ENCODE data around the gene PDIA6. TPM values are rescaled to one million over a fixed set of nuclear protein-coding genes. Genes with fewer than 3 reads are reported as not detected.

PDIA6 gene
- total and polyA plus RNA-seq, 2 donors (not counting 1 experiment from before 2014, with no cell fraction given): 23.8 to 53.8 TPM

DNA sequence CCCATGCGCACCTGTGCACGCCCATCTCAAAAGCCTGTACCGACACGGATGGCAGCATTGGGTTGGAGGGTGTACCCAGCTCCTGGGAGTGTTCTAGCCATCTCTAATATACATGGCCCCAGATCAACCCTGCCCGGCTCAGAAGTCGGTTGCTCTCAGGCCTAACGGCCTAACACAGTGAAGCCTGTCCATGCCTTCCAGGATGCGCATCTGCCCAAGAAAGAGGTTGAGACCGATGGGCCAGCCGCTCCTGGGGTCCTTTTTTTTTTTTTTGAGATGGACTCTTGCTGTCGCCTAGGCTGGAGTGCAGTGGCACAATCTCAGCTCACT is 32.1 kb downstream of the PDIA6 start:
- H3K9me3 ChIP-seq (ENCODE audit: control extremely low read depth in 1 of 3, control insufficient read depth in 2 of 3, insufficient read depth in 1 of 3, low read length in 2 of 3): no peaks in the 10 kb centered on the region
- no peak overlapping the region for H2AFZ ChIP-seq (ENCODE audit: insufficient read depth, low read depth, low read length, poor library complexity, severe bottlenecking)
- DNase-seq (no peak), ATAC-seq (ENCODE audit: low read depth) (no peak)
- Mint-ChIP-seq H3K9me3 (ENCODE audit: insufficient read depth) (no peaks in the 10 kb centered on the region), H3K4me3 (no peak overlapping the region), H3K27me3 (no peaks in the 10 kb centered on the region), H3K27ac (no peak overlapping the region), H3K4me1 (no peaks in the 10 kb centered on the region)
- H3K4me3 ChIP-seq (ENCODE audit: control extremely low read depth in 1 of 5, extremely low read depth in 1 of 5, insufficient read depth in 1 of 5, low read depth in 2 of 5, low read length in 4 of 5): no peak overlapping the region
- no peaks in the 10 kb centered on the region for H4K20me1 ChIP-seq (ENCODE audit: control insufficient read depth, insufficient read depth, low read length, poor library complexity, severe bottlenecking)
- H3K27me3 ChIP-seq (replicated peaks in 1 of 4; ENCODE audit: control extremely low read depth in 1 of 4, control insufficient read depth in 3 of 4, insufficient read depth in 4 of 4, low read length in 3 of 4): no peaks in the 10 kb centered on the region
- POLR2A ChIA-PET: no interaction called here
- intact Hi-C loops (cut with micrococcal nuclease): no loop called here
- H3K9ac ChIP-seq (ENCODE audit: low read length): no peak overlapping the region
- no peak for TF ChIP-seq CTCF (IDR thresholded peaks at IDR 0.05)
- TF ChIP-seq EZH2 (IDR thresholded peaks at IDR 0.05; ENCODE audit: borderline replicate concordance, insufficient read depth, low read depth, low read length, poor library complexity, severe bottlenecking): no peak
- H3K79me2 ChIP-seq (ENCODE audit: control insufficient read depth, insufficient read depth, low read length): no peaks in the 10 kb centered on the region
- peaks cover 15 to 64% of the 10 kb centered on the region in 2 experiments for H3K36me3 ChIP-seq (replicated peaks in 1 of 2; ENCODE audit: control extremely low read depth in 1 of 2, control insufficient read depth in 1 of 2, extremely low read depth in 1 of 2, insufficient read depth in 2 of 2, low read length in 1 of 2)
- CTCF ChIA-PET: no interaction called here
- H3K27ac ChIP-seq (ENCODE audit: low read length in 2 of 2): no peak overlapping the region
- 99% methylated on average over 11 of the region's 11 CpGs for WGBS (ENCODE audit: insufficient coverage)
- no peaks in the 10 kb centered on the region for H3K4me1 ChIP-seq (ENCODE audit: control insufficient read depth in 2 of 2, insufficient read depth in 2 of 2, low read length in 2 of 2)
- H3K4me2 ChIP-seq (replicated peaks; ENCODE audit: low read depth, low read length, poor library complexity, severe bottlenecking): no peak overlapping the region

DNA sequence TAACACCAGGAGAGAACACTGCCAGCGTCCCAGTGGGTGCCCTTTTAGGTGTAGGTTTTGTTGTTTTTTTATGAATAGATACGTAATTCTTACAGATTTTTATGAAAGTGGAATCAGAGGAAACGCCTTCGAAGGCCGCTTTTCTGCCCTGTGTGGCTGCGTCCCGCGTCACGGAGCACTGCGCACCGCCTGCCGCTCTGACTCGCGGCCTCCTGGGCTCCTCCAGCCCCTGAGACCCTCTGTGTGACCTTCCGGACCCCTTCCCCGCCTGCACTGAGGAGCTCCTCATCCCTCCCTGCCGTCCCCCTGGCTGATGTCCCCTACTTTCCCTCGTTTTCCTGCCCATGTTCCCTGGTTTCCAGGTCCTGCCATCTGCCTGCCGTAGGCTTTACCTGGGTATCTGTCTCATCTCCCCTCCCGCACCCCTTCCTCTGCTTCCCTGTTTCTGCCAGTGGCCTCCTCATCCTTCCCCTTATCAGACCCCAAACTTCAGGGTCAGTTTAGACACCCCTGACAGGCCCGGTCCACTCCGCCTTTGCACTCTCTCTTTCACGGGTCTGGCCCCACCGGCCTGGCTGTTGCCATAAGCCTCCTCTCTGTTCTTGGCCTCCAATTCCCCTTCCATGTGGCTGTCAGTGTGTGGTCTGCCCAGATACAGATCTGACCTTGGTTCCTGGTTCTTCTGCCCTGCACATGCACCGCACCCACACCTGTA is 32.7 kb downstream of the PDIA6 start:
- Histone ChIP-seq H3K27me3 (replicated peaks in 1 of 4; ENCODE audit: control extremely low read depth in 1 of 4, control insufficient read depth in 3 of 4, insufficient read depth in 4 of 4, low read length in 3 of 4) (no peaks in the 10 kb centered on the region), H3K4me2 (replicated peaks; ENCODE audit: low read depth, low read length, poor library complexity, severe bottlenecking) (no peak overlapping the region), H3K9me3 (ENCODE audit: control extremely low read depth in 1 of 3, control insufficient read depth in 2 of 3, insufficient read depth in 1 of 3, low read length in 2 of 3) (no peaks in the 10 kb centered on the region), H3K79me2 (ENCODE audit: control insufficient read depth, insufficient read depth, low read length) (no peaks in the 10 kb centered on the region), H4K20me1 (ENCODE audit: control insufficient read depth, insufficient read depth, low read length, poor library complexity, severe bottlenecking) (no peaks in the 10 kb centered on the region), H3K9ac (ENCODE audit: low read length) (no peak overlapping the region), H3K4me3 (ENCODE audit: control extremely low read depth in 1 of 5, extremely low read depth in 1 of 5, insufficient read depth in 1 of 5, low read depth in 2 of 5, low read length in 4 of 5) (no peak overlapping the region), H3K36me3 (replicated peaks in 1 of 2; ENCODE audit: control extremely low read depth in 1 of 2, control insufficient read depth in 1 of 2, extremely low read depth in 1 of 2, insufficient read depth in 2 of 2, low read length in 1 of 2) (peaks cover 15 to 59% of the 10 kb centered on the region in 2 experiments), H3K4me1 (ENCODE audit: control insufficient read depth in 2 of 2, insufficient read depth in 2 of 2, low read length in 2 of 2) (no peaks in the 10 kb centered on the region), H3K27ac (ENCODE audit: low read length in 2 of 2) (no peak overlapping the region), H2AFZ (ENCODE audit: insufficient read depth, low read depth, low read length, poor library complexity, severe bottlenecking) (no peak overlapping the region)
- H3K4me1 Mint-ChIP-seq: no peaks in the 10 kb centered on the region
- intact Hi-C loops (cut with micrococcal nuclease): no loop called here
- POLR2A ChIA-PET: no interaction called here
- ATAC-seq (ENCODE audit: low read depth): no peak
- TF ChIP-seq CTCF (IDR thresholded peaks at IDR 0.05) (no peak), EZH2 (IDR thresholded peaks at IDR 0.05; ENCODE audit: borderline replicate concordance, insufficient read depth, low read depth, low read length, poor library complexity, severe bottlenecking) (no peak)
- 96% methylated on average over 24 of the region's 25 CpGs for WGBS (ENCODE audit: insufficient coverage)
- no peaks in the 10 kb centered on the region for H3K27me3 Mint-ChIP-seq
- no peak overlapping the region for H3K27ac Mint-ChIP-seq
- CTCF ChIA-PET: no interaction called here
- DNase-seq: no peak
- no peaks in the 10 kb centered on the region for H3K9me3 Mint-ChIP-seq (ENCODE audit: insufficient read depth)
- H3K4me3 Mint-ChIP-seq: no peak overlapping the region

All from B cell (primary cell).